IgD-negative memory B cell (primary cell): ENCODE data around the gene METTL21A. TPM values are rescaled to one million over a fixed set of nuclear protein-coding genes. Genes with fewer than 3 reads are reported as not detected.

ENCODE experiments used
- H3K27ac Mint-ChIP-seq, 3 donors: one replicate each; pipeline ENCODE4 v1.8.0; 2020 to 2022; ENCODE audit warnings: mild to moderate bottlenecking in 3 of 3, mixed read lengths in 3 of 3, moderate library complexity in 1 of 3
- H3K27me3 Mint-ChIP-seq: one replicate; pipeline ENCODE4 v1.8.0; 2021; ENCODE audit warnings: mixed read lengths
- H3K36me3 Mint-ChIP-seq: one replicate; pipeline ENCODE4 v1.8.0; 2020; ENCODE audit warnings: mild to moderate bottlenecking, mixed read lengths
- H3K4me1 Mint-ChIP-seq, 3 donors: one replicate each; pipeline ENCODE4 v1.8.0; 2020 to 2022; ENCODE audit warnings: mixed read lengths in 3 of 3, mild to moderate bottlenecking in 1 of 3
- H3K4me3 Mint-ChIP-seq, 4 donors: one replicate each; pipeline ENCODE4 v1.8.0; 2020 to 2022; ENCODE audit warnings: mild to moderate bottlenecking in 4 of 4, mixed read lengths in 4 of 4, moderate library complexity in 3 of 4
- H3K9me3 Mint-ChIP-seq, 3 donors: one replicate each; pipeline ENCODE4 v1.8.0; 2020 to 2021; ENCODE audit warnings: mixed read lengths in 3 of 3, mild to moderate bottlenecking in 1 of 3
- polyA plus RNA-seq: library from polyadenylated mRNA; unstranded; fragments of 300-500 nt; fragmentation: Illumina TruSeq; gene quantifications from one replicate; pipeline ENCODE4 v1.2.3, GENCODE V29; 2021

The METTL21A gene
- polyA plus RNA-seq, 1 donor from 2014 or later: 56.9 TPM

DNA sequence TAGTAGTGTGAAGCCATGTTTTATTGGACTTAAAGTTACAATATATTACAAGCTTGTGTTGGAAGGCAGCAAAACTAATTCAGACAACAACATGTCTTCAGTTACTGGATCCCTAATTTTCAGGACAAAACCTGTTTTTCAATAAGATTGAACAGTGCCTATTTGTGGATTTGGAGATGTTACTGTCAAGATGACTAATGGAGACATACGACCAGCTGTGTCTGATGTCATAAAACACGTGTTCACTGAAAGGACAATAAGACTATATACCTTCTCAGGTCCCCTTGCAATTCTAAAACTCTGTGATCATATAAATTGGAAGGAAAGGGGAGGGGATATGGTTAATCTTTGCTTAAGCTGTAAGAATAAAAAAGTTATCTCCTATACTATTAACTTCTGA lies 21.7 kb downstream of the METTL21A start:
- Mint-ChIP-seq H3K36me3 (peaks cover 4% of the 10 kb centered on the region), H3K27ac (peak overlapping the region in 2 of 3 donors; percentile 15 to 48), H3K4me1 (peaks cover 15 to 36% (median 32%) of the 10 kb centered on the region in 3 donors)

DNA sequence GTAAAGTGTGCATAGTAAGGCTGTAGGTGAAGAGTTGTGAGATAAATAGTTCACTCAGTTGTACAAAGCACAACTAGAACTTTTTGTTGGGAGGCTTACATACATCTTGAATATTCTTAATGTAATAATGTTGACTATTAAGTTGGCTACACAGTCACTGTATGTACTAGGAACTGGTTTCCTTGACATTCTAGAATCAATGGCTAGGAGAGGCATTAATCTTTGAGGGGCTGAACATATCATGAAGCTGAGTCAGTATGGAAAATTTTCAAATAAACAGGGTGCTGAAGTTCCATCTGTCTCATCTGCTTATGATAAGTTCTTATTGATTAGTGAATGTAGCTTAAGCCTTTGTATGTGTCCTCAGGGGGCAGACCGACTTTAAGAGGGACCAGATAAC lies 23.4 kb downstream of the METTL21A start:
- Mint-ChIP-seq H3K9me3 (no peaks in the 10 kb centered on the region), H3K4me3 (no peak overlapping the region), H3K27me3 (no peaks in the 10 kb centered on the region), H3K27ac (peak overlapping the region in 1 of 3 donors; percentile 33), H3K36me3 (peaks cover 4% of the 10 kb centered on the region), H3K4me1 (peaks cover 15 to 27% (median 27%) of the 10 kb centered on the region in 3 donors)

More for the DNA sequence above, 21.7 kb downstream of the METTL21A start:
- no peaks in the 10 kb centered on the region for H3K27me3 Mint-ChIP-seq
- H3K9me3 Mint-ChIP-seq: peaks cover 0 to 2% (median 0%) of the 10 kb centered on the region in 3 donors
- H3K4me3 Mint-ChIP-seq: no peak overlapping the region

DNA sequence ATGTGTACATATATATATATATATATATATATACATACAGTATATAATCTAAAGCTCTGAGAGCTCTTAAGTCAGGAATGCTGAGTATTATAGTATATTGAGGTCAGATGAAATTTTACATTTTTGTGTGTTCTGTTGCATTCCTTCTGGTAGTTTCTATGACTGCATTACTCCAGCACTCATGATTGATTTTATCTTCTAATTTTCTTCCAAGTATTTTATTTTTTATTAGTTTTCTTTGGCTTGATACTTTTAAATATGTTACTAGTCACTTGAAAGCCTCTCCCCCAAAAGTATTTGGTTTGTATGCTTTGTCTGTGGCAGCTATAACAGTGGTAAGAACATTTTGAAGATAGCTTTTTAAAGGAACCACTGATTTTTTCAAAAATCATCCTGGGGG lies 25.0 kb downstream of the METTL21A start:
- no peaks in the 10 kb centered on the region for H3K9me3 Mint-ChIP-seq
- H3K27me3 Mint-ChIP-seq: no peaks in the 10 kb centered on the region
- peaks cover 7 to 19% (median 19%) of the 10 kb centered on the region in 3 donors for H3K4me1 Mint-ChIP-seq
- peaks cover 2% of the 10 kb centered on the region for H3K36me3 Mint-ChIP-seq
- no peak overlapping the region for H3K4me3 Mint-ChIP-seq
- peak overlapping the region in 1 of 3 donors; percentile 59 for H3K27ac Mint-ChIP-seq

DNA sequence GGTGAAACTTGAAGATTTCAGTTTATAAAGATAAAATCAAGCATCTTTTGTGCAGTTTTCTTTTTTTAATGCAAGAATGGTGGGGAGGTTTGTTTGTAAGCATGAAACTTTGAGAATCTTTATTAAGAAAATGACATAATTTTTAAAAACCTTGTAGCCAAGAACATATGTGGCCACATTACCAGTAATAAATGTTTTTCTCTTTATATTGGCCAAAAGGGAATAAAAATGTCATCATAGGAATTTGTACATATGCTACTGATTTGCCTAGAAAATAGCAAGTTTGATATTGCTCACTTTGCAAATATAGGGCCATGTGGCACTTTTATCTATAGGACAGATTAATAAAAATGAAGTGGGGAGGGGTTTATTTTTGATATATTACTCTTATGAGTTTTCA lies 25.6 kb downstream of the METTL21A start:
- Mint-ChIP-seq H3K4me1 (peaks cover 8 to 19% (median 14%) of the 10 kb centered on the region in 3 donors), H3K27ac (peak overlapping the region in 1 of 3 donors; percentile 27), H3K4me3 (no peak overlapping the region), H3K27me3 (no peaks in the 10 kb centered on the region), H3K9me3 (no peaks in the 10 kb centered on the region), H3K36me3 (peaks cover 3% of the 10 kb centered on the region)

- H3K4me1 Mint-ChIP-seq: peaks cover 9 to 17% (median 10%) of the 10 kb centered on the region in 3 donors
- no peak overlapping the region for H3K4me3 Mint-ChIP-seq
- no peaks in the 10 kb centered on the region for H3K27me3 Mint-ChIP-seq
- H3K36me3 Mint-ChIP-seq: peaks cover 22% of the 10 kb centered on the region
- peak overlapping the region; percentile 65 to 78 (median 74) for H3K27ac Mint-ChIP-seq
- peaks cover 0 to 3% (median 2%) of the 10 kb centered on the region in 3 donors for H3K9me3 Mint-ChIP-seq
Measured at GRCh38 chr2:207594731-207595130, 30.5 kb downstream of the METTL21A start.

DNA sequence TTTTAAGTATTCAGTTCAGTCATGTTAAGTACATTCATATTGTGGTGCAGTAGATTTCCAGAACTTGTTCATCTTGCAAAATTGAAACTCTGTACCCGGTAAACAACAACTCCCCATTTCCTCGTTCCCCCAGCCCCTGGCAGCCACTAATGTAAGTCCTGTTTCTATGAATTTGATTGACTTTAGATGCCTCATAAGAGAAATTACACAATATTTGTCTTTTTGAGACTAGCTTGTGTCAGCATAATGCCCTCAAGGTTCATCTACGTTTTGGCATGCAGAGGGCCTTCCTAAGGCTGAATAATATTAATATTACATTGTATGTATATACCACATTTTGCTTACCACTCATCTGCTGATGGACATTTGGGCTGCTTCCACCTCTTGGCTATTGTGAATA lies 30.9 kb downstream of the METTL21A start:
- Mint-ChIP-seq H3K4me1 (peaks cover 9 to 17% (median 11%) of the 10 kb centered on the region in 3 donors), H3K27me3 (no peaks in the 10 kb centered on the region), H3K36me3 (peaks cover 27% of the 10 kb centered on the region), H3K4me3 (peak overlapping the region in 1 of 4 donors; percentile 3), H3K27ac (peak overlapping the region; percentile 65 to 78 (median 74)), H3K9me3 (peaks cover 0 to 5% (median 3%) of the 10 kb centered on the region in 3 donors)

DNA sequence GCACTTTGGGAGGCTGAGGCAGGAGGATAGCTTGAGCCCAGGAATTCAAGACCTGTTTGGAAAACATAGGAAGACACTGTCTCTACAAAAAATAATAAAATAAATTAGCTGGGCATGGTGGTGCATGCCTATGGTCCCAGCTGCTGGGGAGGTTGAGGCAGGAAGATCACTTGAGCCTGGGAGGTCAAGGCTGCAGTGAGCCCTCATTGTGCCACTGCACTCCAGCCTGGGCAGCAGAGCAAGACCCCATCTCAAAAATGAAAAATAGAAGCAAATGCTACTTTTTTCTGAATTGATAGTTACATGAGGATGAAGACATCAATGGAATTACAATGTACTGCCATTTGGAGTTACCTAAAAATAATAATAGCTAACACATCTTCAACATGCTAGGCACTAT lies 31.9 kb downstream of the METTL21A start:
- H3K27ac Mint-ChIP-seq: no peak overlapping the region
- H3K27me3 Mint-ChIP-seq: no peaks in the 10 kb centered on the region
- H3K4me3 Mint-ChIP-seq: no peak overlapping the region
- peaks cover 13 to 24% (median 14%) of the 10 kb centered on the region in 3 donors for H3K4me1 Mint-ChIP-seq
- peaks cover 0 to 6% (median 5%) of the 10 kb centered on the region in 3 donors for H3K9me3 Mint-ChIP-seq
- peaks cover 29% of the 10 kb centered on the region for H3K36me3 Mint-ChIP-seq

- Mint-ChIP-seq H3K9me3 (peaks cover 0 to 6% (median 5%) of the 10 kb centered on the region in 3 donors), H3K27me3 (no peaks in the 10 kb centered on the region), H3K27ac (no peak overlapping the region), H3K36me3 (peaks cover 47% of the 10 kb centered on the region), H3K4me1 (peaks cover 7 to 16% (median 10%) of the 10 kb centered on the region in 3 donors), H3K4me3 (no peak overlapping the region)
Measured at GRCh38 chr2:207589143-207589542, 36.1 kb downstream of the METTL21A start.

GRCh38 chr2:207587305-207587704 lies 37.9 kb downstream of the METTL21A start:
- H3K27ac Mint-ChIP-seq: peak overlapping the region in 1 of 3 donors; percentile 36
- peaks cover 6 to 15% (median 9%) of the 10 kb centered on the region in 3 donors for H3K4me1 Mint-ChIP-seq
- H3K27me3 Mint-ChIP-seq: no peaks in the 10 kb centered on the region
- no peak overlapping the region for H3K4me3 Mint-ChIP-seq
- H3K9me3 Mint-ChIP-seq: peaks cover 0 to 5% (median 2%) of the 10 kb centered on the region in 3 donors
- peaks cover 40% of the 10 kb centered on the region for H3K36me3 Mint-ChIP-seq

- no peak overlapping the region for H3K27ac Mint-ChIP-seq
- no peak overlapping the region for H3K4me3 Mint-ChIP-seq
- peaks cover 6 to 15% (median 9%) of the 10 kb centered on the region in 3 donors for H3K4me1 Mint-ChIP-seq
- H3K27me3 Mint-ChIP-seq: no peaks in the 10 kb centered on the region
- peaks cover 30% of the 10 kb centered on the region for H3K36me3 Mint-ChIP-seq
- peaks cover 0 to 3% (median 2%) of the 10 kb centered on the region in 3 donors for H3K9me3 Mint-ChIP-seq
Measured at GRCh38 chr2:207584952-207585351, 40.2 kb downstream of the METTL21A start.

GRCh38 chr2:207571370-207571769 lies 53.8 kb downstream of the METTL21A start:
- H3K27ac Mint-ChIP-seq: no peak overlapping the region
- H3K9me3 Mint-ChIP-seq: no peaks in the 10 kb centered on the region
- no peak overlapping the region for H3K4me3 Mint-ChIP-seq
- peaks cover 11% of the 10 kb centered on the region for H3K36me3 Mint-ChIP-seq
- peaks cover 3 to 5% (median 4%) of the 10 kb centered on the region in 3 donors for H3K4me1 Mint-ChIP-seq
- H3K27me3 Mint-ChIP-seq: no peaks in the 10 kb centered on the region

- peaks cover 5 to 15% (median 8%) of the 10 kb centered on the region in 3 donors for H3K4me1 Mint-ChIP-seq
- H3K27me3 Mint-ChIP-seq: no peaks in the 10 kb centered on the region
- H3K36me3 Mint-ChIP-seq: peaks cover 3% of the 10 kb centered on the region
- H3K9me3 Mint-ChIP-seq: no peaks in the 10 kb centered on the region
- no peak overlapping the region for H3K4me3 Mint-ChIP-seq
- H3K27ac Mint-ChIP-seq: peak overlapping the region in 1 of 3 donors; percentile 13
Measured at GRCh38 chr2:207567671-207568070, 57.5 kb downstream of the METTL21A start.

GRCh38 chr2:207565736-207566500 lies 59.3 kb downstream of the METTL21A start:
- Mint-ChIP-seq H3K9me3 (no peaks in the 10 kb centered on the region), H3K27ac (peak overlapping the region in 1 of 3 donors; percentile 53), H3K4me3 (no peak overlapping the region), H3K36me3 (peaks cover 3% of the 10 kb centered on the region), H3K4me1 (peaks cover 4 to 11% (median 5%) of the 10 kb centered on the region in 3 donors), H3K27me3 (no peaks in the 10 kb centered on the region)
